Measurements from ENCODE around the gene THRA. TPM values are rescaled to one million over a fixed set of nuclear protein-coding genes. Genes with fewer than 3 reads are reported as not detected.

Gene THRA, protein sequence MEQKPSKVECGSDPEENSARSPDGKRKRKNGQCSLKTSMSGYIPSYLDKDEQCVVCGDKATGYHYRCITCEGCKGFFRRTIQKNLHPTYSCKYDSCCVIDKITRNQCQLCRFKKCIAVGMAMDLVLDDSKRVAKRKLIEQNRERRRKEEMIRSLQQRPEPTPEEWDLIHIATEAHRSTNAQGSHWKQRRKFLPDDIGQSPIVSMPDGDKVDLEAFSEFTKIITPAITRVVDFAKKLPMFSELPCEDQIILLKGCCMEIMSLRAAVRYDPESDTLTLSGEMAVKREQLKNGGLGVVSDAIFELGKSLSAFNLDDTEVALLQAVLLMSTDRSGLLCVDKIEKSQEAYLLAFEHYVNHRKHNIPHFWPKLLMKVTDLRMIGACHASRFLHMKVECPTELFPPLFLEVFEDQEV
- 23.6 and 33.7 TPM in 2 replicates for total RNA-seq

DNA sequence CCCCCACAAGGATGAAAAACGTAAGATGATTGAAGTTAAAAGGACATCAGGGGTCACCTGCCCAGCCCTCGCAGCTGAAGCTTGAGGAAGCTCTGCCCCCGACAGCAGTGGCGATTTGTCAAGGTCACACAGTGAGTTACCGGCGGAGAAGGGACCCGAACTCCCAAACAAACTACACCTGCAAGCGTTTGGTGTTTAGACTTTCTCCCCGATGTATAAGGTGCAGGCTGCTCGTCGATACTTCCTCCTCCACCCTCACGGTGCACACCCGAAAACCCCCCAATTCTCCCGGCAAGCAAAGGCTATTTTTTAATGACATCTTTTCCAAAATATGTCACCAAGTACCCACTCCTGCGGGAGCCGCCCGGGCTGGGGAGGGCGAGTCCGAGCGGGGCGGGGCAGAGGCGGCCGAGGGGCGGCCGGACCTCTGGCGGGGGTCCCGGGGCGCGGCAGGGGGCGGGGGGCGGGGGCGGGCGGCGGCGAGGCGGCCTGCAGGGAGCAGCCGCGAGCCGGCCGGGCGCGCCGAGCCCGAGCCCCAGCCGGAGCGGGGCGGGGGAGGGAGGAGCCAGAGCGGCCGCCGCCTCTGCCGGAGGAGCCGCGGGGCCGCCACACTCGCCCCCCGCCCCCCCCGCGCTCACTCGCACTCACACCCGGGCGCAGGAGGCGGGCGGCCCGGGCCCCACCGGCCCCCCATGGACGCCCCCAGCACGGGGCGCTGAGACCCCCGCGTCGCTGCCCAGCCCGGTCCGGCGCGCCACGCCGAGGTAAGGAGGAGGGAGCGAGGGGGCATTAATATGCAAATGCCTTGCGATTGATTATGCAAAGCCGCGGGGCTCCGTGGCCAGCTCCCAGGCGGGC lies at the start of gene THRA:
TSS of gene THRA (plus strand) at position 637 of the 858 bp plus-strand sequence. CDS start 11,524 bp downstream, outside the sequence.

DNA sequence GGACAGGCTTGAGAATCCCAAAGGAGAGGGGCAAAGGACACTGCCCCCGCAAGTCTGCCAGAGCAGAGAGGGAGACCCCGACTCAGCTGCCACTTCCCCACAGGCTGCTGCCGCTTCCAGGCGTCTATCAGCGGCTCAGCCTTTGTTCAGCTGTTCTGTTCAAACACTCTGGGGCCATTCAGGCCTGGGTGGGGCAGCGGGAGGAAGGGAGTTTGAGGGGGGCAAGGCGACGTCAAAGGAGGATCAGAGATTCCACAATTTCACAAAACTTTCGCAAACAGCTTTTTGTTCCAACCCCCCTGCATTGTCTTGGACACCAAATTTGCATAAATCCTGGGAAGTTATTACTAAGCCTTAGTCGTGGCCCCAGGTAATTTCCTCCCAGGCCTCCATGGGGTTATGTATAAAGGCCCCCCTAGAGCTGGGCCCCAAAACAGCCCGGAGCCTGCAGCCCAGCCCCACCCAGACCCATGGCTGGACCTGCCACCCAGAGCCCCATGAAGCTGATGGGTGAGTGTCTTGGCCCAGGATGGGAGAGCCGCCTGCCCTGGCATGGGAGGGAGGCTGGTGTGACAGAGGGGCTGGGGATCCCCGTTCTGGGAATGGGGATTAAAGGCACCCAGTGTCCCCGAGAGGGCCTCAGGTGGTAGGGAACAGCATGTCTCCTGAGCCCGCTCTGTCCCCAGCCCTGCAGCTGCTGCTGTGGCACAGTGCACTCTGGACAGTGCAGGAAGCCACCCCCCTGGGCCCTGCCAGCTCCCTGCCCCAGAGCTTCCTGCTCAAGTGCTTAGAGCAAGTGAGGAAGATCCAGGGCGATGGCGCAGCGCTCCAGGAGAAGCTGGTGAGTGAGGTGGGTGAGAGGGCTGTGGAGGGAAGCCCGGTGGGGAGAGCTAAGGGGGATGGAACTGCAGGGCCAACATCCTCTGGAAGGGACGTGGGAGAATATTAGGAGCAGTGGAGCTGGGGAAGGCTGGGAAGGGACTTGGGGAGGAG lies 47.5 kb upstream of the THRA start, which contains the start of gene CSF3:
TSS of gene CSF3 (plus strand) at position 436 of the 993 bp plus-strand sequence. CDS start at position 471, 35 bp downstream.

DNA sequence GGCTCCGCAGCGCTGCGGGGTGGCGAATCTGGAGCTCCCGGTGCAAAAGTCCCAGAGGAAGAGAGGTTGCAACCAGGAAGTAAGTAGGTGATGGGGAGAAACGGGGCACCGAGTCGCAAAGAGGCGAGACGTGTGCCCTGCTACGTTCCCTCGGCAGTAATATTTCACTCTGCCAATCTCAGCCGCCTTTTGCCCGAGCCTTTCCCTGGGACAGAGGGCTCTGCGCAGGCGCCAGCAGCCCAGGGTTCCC lies 37.6 kb downstream of the THRA start, which contains the start of gene NR1D1:
TSS of gene NR1D1 (minus strand) at position 171 of the 250 bp plus-strand sequence. CDS start 495 bp downstream, outside the sequence.

DNA sequence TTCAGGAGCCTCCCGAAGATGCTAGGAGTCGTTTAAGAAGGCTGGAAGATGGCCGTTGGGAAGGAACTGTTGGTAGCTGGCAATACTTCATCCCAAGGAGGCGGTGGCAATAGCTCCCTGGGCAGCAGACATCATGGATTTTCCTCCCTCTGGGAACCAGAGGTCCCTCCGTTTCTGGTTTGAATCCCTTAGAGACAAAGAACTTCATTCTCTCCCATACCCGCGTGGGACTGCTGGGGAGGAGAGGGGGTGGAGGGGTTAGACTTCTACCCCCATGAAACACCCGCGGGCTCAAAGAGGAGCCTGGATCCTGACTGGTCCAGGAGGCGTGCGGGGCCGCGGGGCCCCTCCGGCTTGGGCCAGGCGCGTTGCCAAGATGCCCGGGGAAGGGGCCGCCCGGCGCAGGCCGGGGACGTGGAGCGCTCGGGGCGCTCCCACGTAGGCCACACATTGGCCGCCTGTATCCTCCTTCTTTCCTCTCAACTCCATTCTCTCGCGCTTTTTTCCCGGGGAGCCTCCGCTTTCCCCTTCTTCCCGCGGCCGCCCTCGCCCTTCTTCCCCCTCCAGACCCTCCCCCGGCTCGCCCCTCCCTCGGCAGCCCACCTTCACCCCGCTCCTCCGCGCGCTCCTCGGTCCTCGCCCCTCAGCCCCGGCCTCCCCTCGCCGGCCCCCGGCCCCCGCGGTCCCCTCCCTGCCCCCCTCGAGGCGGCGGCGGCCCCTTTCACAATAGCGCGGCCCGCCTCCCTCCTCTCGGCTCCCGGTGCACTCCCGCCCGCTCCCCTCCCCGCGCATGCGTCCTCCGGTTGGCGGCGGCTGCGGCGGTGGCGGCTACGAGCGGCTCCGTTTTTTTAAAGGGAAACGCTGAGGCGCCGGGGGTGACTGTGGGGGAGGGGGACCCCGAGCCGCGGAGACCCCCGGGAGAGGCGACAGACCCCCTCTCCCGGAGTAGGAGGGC lies 58.7 kb downstream of the THRA start, which contains the start of gene MSL1:
TSS of gene MSL1 (plus strand) at position 791 of the 955 bp plus-strand sequence. CDS start 642 bp downstream, outside the sequence.

Other genes starting within 250 kb of the THRA start
- gene IKZF3, start 198.7 kb upstream of the THRA start, total RNA-seq: not detected in 2 replicates
- gene ZPBP2, start 194.8 kb upstream of the THRA start, total RNA-seq: not detected in 2 replicates
- gene GSDMB, start 144.3 kb upstream of the THRA start, total RNA-seq: 0.58 and 1.4 TPM in 2 replicates
- 40.4 and 45.8 TPM in 2 replicates for gene ORMDL3, start 135.4 kb upstream of the THRA start, total RNA-seq
- gene LRRC3C, start 135.2 kb upstream of the THRA start, total RNA-seq: not detected in 2 replicates
- gene GSDMA, start 100.0 kb upstream of the THRA start, total RNA-seq: not detected in 2 replicates
- gene PSMD3, start 82.2 kb upstream of the THRA start, total RNA-seq: 191 and 226 TPM in 2 replicates
- 0.18 and 1.7 TPM in 2 replicates for gene CSF3, start 47.5 kb upstream of the THRA start, total RNA-seq
- 97.7 and 99.8 TPM in 2 replicates for gene MED24, start 8.6 kb upstream of the THRA start, total RNA-seq
- gene NR1D1, start 37.6 kb downstream of the THRA start, total RNA-seq: 4.9 and 5.8 TPM in 2 replicates
- gene MSL1, start 59.0 kb downstream of the THRA start, total RNA-seq: 35.5 and 50.3 TPM in 2 replicates
- 26.2 and 26.4 TPM in 2 replicates for gene CASC3, start 77.6 kb downstream of the THRA start, total RNA-seq
- 10.3 and 13.5 TPM in 2 replicates for gene RAPGEFL1, start 114.5 kb downstream of the THRA start, total RNA-seq
- 4.9 and 9.6 TPM in 2 replicates for gene WIPF2, start 156.3 kb downstream of the THRA start, total RNA-seq
- 13.8 and 16.1 TPM in 2 replicates for gene CDC6, start 224.9 kb downstream of the THRA start, total RNA-seq
- 17.7 and 39.2 TPM in 2 replicates for gene RARA, start 246.2 kb downstream of the THRA start, total RNA-seq

Data from myometrial cell (primary cell).